HFFc6 (cell line): Measurements from ENCODE around the gene LGALS3BP. TPM values are rescaled to one million over a fixed set of nuclear protein-coding genes. Genes with fewer than 3 reads are reported as not detected.
A peak's percentile ranks its signal among the peaks of the same experiment; 100 is the strongest.

Source experiments
- DNase-seq: peaks from one replicate; pipeline ENCODE4 v3.0.0-alpha.2; 2018
- H3K27ac Mint-ChIP-seq: 2 replicates; pipeline ENCODE4 v1.8.0; 2020; ENCODE audit warnings: mild to moderate bottlenecking, mixed read lengths
- H3K27me3 Mint-ChIP-seq: 2 replicates; pipeline ENCODE4 v1.8.0; 2021; ENCODE audit warnings: mild to moderate bottlenecking, moderate library complexity, mixed read lengths; ENCODE audit not compliant: insufficient read depth
- H3K36me3 Mint-ChIP-seq: 2 replicates; pipeline ENCODE4 v1.8.0; 2021; ENCODE audit warnings: low read depth, mixed read lengths
- H3K4me1 Mint-ChIP-seq: 2 replicates; pipeline ENCODE4 v1.8.0; 2020; ENCODE audit warnings: low read depth, mixed read lengths
- H3K4me3 Mint-ChIP-seq: 2 replicates; pipeline ENCODE4 v1.8.0; 2020; ENCODE audit warnings: mild to moderate bottlenecking, moderate library complexity, mixed read lengths
- H3K9me3 Mint-ChIP-seq: 2 replicates; pipeline ENCODE4 v1.8.0; 2020; ENCODE audit warnings: mild to moderate bottlenecking, mixed read lengths
- CTCF ChIP-seq: fragments of 200-600 bp; sonication (generic); IDR thresholded peaks from 2 replicates; pipeline ENCODE4 v1.5.0; 2021; ENCODE audit warnings: antibody characterized with exemption, mild to moderate bottlenecking
- total RNA-seq, 6 experiments: library from RNA; stranded (reverse); fragmentation: NEBNext Ultra II Directional; extraction: Animal tissue kit (Norgen Biotek cat#: 25700); gene quantifications; 2 replicates in 1 of 6; 3 replicates in 5 of 6; pipeline ENCODE4 v1.2.3, GENCODE V29; 2021

LGALS3BP gene
- total RNA-seq, 6 experiments from 2014 or later = 31.1 to 46.4 (median 43.4) TPM

GRCh38 chr17:78971756-78972506 is 7.8 kb downstream of the LGALS3BP start:
- Mint-ChIP-seq H3K4me3 (no peak overlapping the region), H3K27me3 (no peaks in the 10 kb centered on the region; the same call in 1 of the 2 replicates), H3K27ac (peak overlapping the region; percentile 37; the same call in 1 of the 2 replicates), H3K4me1 (peaks cover 22% of the 10 kb centered on the region), H3K36me3 (no peaks in the 10 kb centered on the region), H3K9me3 (no peaks in the 10 kb centered on the region)
- DNase-seq = no peak
- no peak for TF ChIP-seq CTCF

GRCh38 chr17:78970834-78971755 is 8.6 kb downstream of the LGALS3BP start:
- peak; percentile 97 for TF ChIP-seq CTCF
- H3K36me3 Mint-ChIP-seq = no peaks in the 10 kb centered on the region
- peak overlapping the region; percentile 37; the same call in 1 of the 2 replicates for H3K27ac Mint-ChIP-seq
- H3K27me3 Mint-ChIP-seq = no peaks in the 10 kb centered on the region; the same call in 1 of the 2 replicates
- no peaks in the 10 kb centered on the region for H3K9me3 Mint-ChIP-seq
- peak; percentile 47 for DNase-seq
- H3K4me3 Mint-ChIP-seq = no peak overlapping the region
- peaks cover 22% of the 10 kb centered on the region for H3K4me1 Mint-ChIP-seq

- Mint-ChIP-seq H3K27ac (no peak overlapping the region), H3K27me3 (no peaks in the 10 kb centered on the region; the same call in 1 of the 2 replicates), H3K4me1 (peaks cover 15% of the 10 kb centered on the region), H3K4me3 (no peak overlapping the region), H3K36me3 (no peaks in the 10 kb centered on the region), H3K9me3 (no peaks in the 10 kb centered on the region; the same call in 1 of the 2 replicates)
- no peak for TF ChIP-seq CTCF
- no peak for DNase-seq
Observed at GRCh38 chr17:78969865-78970264, 9.9 kb downstream of the LGALS3BP start.

- no peaks in the 10 kb centered on the region for H3K36me3 Mint-ChIP-seq
- DNase-seq = no peak
- no peak for TF ChIP-seq CTCF
Observed at GRCh38 chr17:78967782-78968362, 11.9 kb downstream of the LGALS3BP start.

GRCh38 chr17:78966910-78967600 is 12.7 kb downstream of the LGALS3BP start:
- no peak overlapping the region for H3K27ac Mint-ChIP-seq
- peaks cover 15% of the 10 kb centered on the region for H3K4me1 Mint-ChIP-seq
- H3K27me3 Mint-ChIP-seq = no peaks in the 10 kb centered on the region; the same call in none of the 2 replicates
- H3K9me3 Mint-ChIP-seq = no peaks in the 10 kb centered on the region; the same call in 1 of the 2 replicates
- H3K4me3 Mint-ChIP-seq = no peak overlapping the region
- TF ChIP-seq CTCF = no peak
- DNase-seq = no peak
- H3K36me3 Mint-ChIP-seq = no peaks in the 10 kb centered on the region

More at GRCh38 chr17:78967782-78968362, 11.9 kb downstream of the LGALS3BP start:
- Mint-ChIP-seq H3K27me3 (no peaks in the 10 kb centered on the region; the same call in none of the 2 replicates), H3K27ac (no peak overlapping the region), H3K4me3 (no peak overlapping the region), H3K9me3 (no peaks in the 10 kb centered on the region; the same call in 1 of the 2 replicates), H3K4me1 (peaks cover 9% of the 10 kb centered on the region)
